ENCODE results near the gene ICE2.

ICE2 gene

GRCh38 chr15:60390231-60390630 is 88.7 kb downstream of the ICE2 start:
- TF ChIP-seq POLR2A (IDR thresholded peaks at IDR 0.05; ENCODE audit: low read depth, low read length) = no peak
- DNase-seq (ENCODE audit: insufficient read length, low spot score) = no peak
- no peak for FAIRE-seq

- DNase-seq (ENCODE audit: insufficient read length, low spot score) (no peak), FAIRE-seq (no peak)
- TF ChIP-seq POLR2A (IDR thresholded peaks at IDR 0.05; ENCODE audit: low read depth, low read length) = no peak
Observed at GRCh38 chr15:60389261-60390077, 89.5 kb downstream of the ICE2 start.

GRCh38 chr15:60387321-60387720 is 91.6 kb downstream of the ICE2 start:
- FAIRE-seq = no peak
- TF ChIP-seq POLR2A (IDR thresholded peaks at IDR 0.05; ENCODE audit: low read depth, low read length) = no peak
- no peak for DNase-seq (ENCODE audit: insufficient read length, low spot score)

GRCh38 chr15:60386615-60387014 is 92.3 kb downstream of the ICE2 start:
- no peak for TF ChIP-seq POLR2A (IDR thresholded peaks at IDR 0.05; ENCODE audit: low read depth, low read length)
- FAIRE-seq = no peak
- DNase-seq (ENCODE audit: insufficient read length, low spot score) = no peak

- FAIRE-seq (no peak), DNase-seq (ENCODE audit: insufficient read length, low spot score) (no peak)
Observed at GRCh38 chr15:60385620-60386552, 93.1 kb downstream of the ICE2 start.

GRCh38 chr15:60384526-60385126 is 94.3 kb downstream of the ICE2 start:
- FAIRE-seq = no peak
- no peak for DNase-seq (ENCODE audit: insufficient read length, low spot score)
- TF ChIP-seq POLR2A (IDR thresholded peaks at IDR 0.05; ENCODE audit: low read depth, low read length) = no peak

More at GRCh38 chr15:60385620-60386552, 93.1 kb downstream of the ICE2 start:
- no peak for TF ChIP-seq POLR2A (IDR thresholded peaks at IDR 0.05; ENCODE audit: low read depth, low read length)

GRCh38 chr15:60384053-60384452 is 94.9 kb downstream of the ICE2 start:
- FAIRE-seq (no peak), DNase-seq (ENCODE audit: insufficient read length, low spot score) (no peak)
- no peak for TF ChIP-seq POLR2A (IDR thresholded peaks at IDR 0.05; ENCODE audit: low read depth, low read length)

- DNase-seq (ENCODE audit: insufficient read length, low spot score) = no peak
- no peak for TF ChIP-seq POLR2A (IDR thresholded peaks at IDR 0.05; ENCODE audit: low read depth, low read length)
- no peak for FAIRE-seq
Observed at GRCh38 chr15:60382773-60383674, 95.9 kb downstream of the ICE2 start.

- TF ChIP-seq POLR2A (IDR thresholded peaks at IDR 0.05; ENCODE audit: low read depth, low read length) = no peak
- FAIRE-seq = no peak
- no peak for DNase-seq (ENCODE audit: insufficient read length, low spot score)
Observed at GRCh38 chr15:60381148-60381788, 97.7 kb downstream of the ICE2 start.

- TF ChIP-seq POLR2A (IDR thresholded peaks at IDR 0.05; ENCODE audit: low read depth, low read length) = no peak
- peak; percentile 27 for FAIRE-seq
Observed at GRCh38 chr15:60379525-60380274, 99.2 kb downstream of the ICE2 start.

GRCh38 chr15:60379185-60379524 is 99.8 kb downstream of the ICE2 start:
- no peak for TF ChIP-seq POLR2A (IDR thresholded peaks at IDR 0.05; ENCODE audit: low read depth, low read length)
- DNase-seq (ENCODE audit: insufficient read length, low spot score) = no peak
- no peak for FAIRE-seq

More at GRCh38 chr15:60379525-60380274, 99.2 kb downstream of the ICE2 start:
- no peak for DNase-seq (ENCODE audit: insufficient read length, low spot score)

GRCh38 chr15:60376677-60377095 is 102.3 kb downstream of the ICE2 start:
- FAIRE-seq = no peak
- no peak for DNase-seq (ENCODE audit: insufficient read length, low spot score)

More at GRCh38 chr15:60376677-60377095, 102.3 kb downstream of the ICE2 start:
- no peak for TF ChIP-seq POLR2A (IDR thresholded peaks at IDR 0.05; ENCODE audit: low read depth, low read length)

All from H54 (cell line).